HCT116 (cell line): ENCODE data around the gene SOCS7. TPM values are rescaled to one million over a fixed set of nuclear protein-coding genes. Genes with fewer than 3 reads are reported as not detected.

ENCODE experiments used
- ATAC-seq: fragments of 200-7000 bp; cut with Tn5 transposase; 2 replicates; pipeline ENCODE4 v1.9.1; 2020; ENCODE audit warnings: mild to moderate bottlenecking, moderate library complexity
- BruUV-seq: library from RNA; stranded (reverse); fragments of 400-500 nt; replicated peaks from 2 replicates; lab custom pipeline; 2021; lab: Mats Ljungman, UMichigan
- CTCF ChIA-PET: fragments of 300-600 bp; sonication (Branson Sonifier 250); formaldehyde crosslinking; loops from one replicate; lab custom pipeline; 2021; ENCODE audit warnings: antibody characterized with exemption; lab: Charles Lee
- POLR2A ChIA-PET: fragments of 300-600, 350-600 bp; sonication (Branson Sonifier 250); formaldehyde crosslinking; loops from one replicate; lab custom pipeline; 2021; ENCODE audit warnings: antibody characterized with exemption; lab: Charles Lee
- RAD21 ChIA-PET, 2 experiments: fragments of 300-600 bp; sonication (Branson Sonifier 250); formaldehyde crosslinking; loops; one replicate each; lab custom pipeline; 2023; ENCODE audit warnings: low total read pairs in 2 of 2; ENCODE audit not compliant: uncharacterized antibody in 2 of 2, unreplicated experiment in 2 of 2, low non-redundant PET in 1 of 2; lab: Charles Lee
- DNase-seq: peaks from one replicate; pipeline ENCODE4 v3.0.0-alpha.2; 2010; ENCODE audit warnings: low read depth, low spot score
- H2AFZ ChIP-seq: fragments of 200-600 bp; shearing (Covaris generic), sonication (generic); 2 replicates; pipeline ENCODE4 v1.6.1; 2017; ENCODE audit warnings: low read depth, mixed run types, mixed read lengths, antibody characterized with exemption, low read length; ENCODE audit not compliant: poor library complexity, severe bottlenecking
- H3K27ac ChIP-seq: 2 replicates; pipeline ENCODE4 v1.5.1; 2012; ENCODE audit warnings: low read depth, low read length
- H3K27me3 ChIP-seq: fragments of 200-600 bp; sonication (generic); 2 replicates; pipeline ENCODE4 v1.6.1; 2016; ENCODE audit warnings: mixed run types, low read length, mixed read lengths; ENCODE audit not compliant: insufficient read depth
- H3K36me3 ChIP-seq, 2 experiments: fragments of 200-500 bp in 1 of 2; fragments of 200-600 bp in 1 of 2; sonication (Bioruptor generic) in 1 of 2; sonication (generic) in 1 of 2; 2 replicates each; pipeline versions ENCODE4 v1.5.1 to v1.6.1; 2014 to 2016; ENCODE audit warnings: low read length in 2 of 2, inconsistent platforms in 1 of 2, mixed read lengths in 1 of 2, mixed run types in 1 of 2; ENCODE audit not compliant: insufficient read depth in 2 of 2, control insufficient read depth in 1 of 2
- H3K4me1 ChIP-seq, 2 experiments: fragments of 200-600 bp in 1 of 2; sonication (generic) in 1 of 2; 2 replicates each; pipeline versions ENCODE4 v1.5.1 to v1.6.1; 2012 to 2017; ENCODE audit warnings: low read length in 2 of 2, inconsistent platforms in 1 of 2, mild to moderate bottlenecking in 1 of 2, mixed read lengths in 1 of 2, mixed run types in 1 of 2, moderate library complexity in 1 of 2; ENCODE audit not compliant: insufficient read depth in 2 of 2, control insufficient read depth in 1 of 2
- H3K4me2 ChIP-seq: fragments of 200-600 bp; sonication (generic); 2 replicates; pipeline ENCODE4 v1.6.1; 2017; ENCODE audit warnings: mixed run types, low read length, mixed read lengths
- H3K4me3 ChIP-seq, 2 experiments: fragments of 200-600 bp in 1 of 2; sonication (generic) in 1 of 2; replicated peaks in 1 of 2; 2 replicates each; pipeline ENCODE4 v1.5.1; 2011 to 2016; ENCODE audit warnings: low read length in 2 of 2, control low read depth in 1 of 2, low read depth in 1 of 2, mild to moderate bottlenecking in 1 of 2, mixed read lengths in 1 of 2, mixed run types in 1 of 2
- H3K79me2 ChIP-seq: fragments of 200-600 bp; sonication (generic); 2 replicates; pipeline ENCODE4 v1.6.1; 2017; ENCODE audit warnings: mild to moderate bottlenecking, mixed run types, low read length, moderate library complexity, mixed read lengths; ENCODE audit not compliant: insufficient read depth
- H3K9ac ChIP-seq: fragments of 200-600 bp; sonication (generic); 2 replicates; pipeline ENCODE4 v1.6.1; 2016; ENCODE audit warnings: low read length, mixed read lengths
- H3K9me2 ChIP-seq: fragments of 200-600 bp; sonication (generic), shearing (Covaris generic); 2 replicates; pipeline ENCODE4 v1.6.1; 2017; ENCODE audit warnings: mixed run types, mild to moderate bottlenecking, moderate library complexity; ENCODE audit not compliant: insufficient read depth
- H3K9me3 ChIP-seq, 2 experiments: fragments of 200-500 bp in 1 of 2; fragments of 200-600 bp in 1 of 2; sonication (Bioruptor generic) in 1 of 2; sonication (generic) in 1 of 2; 2 replicates each; pipeline ENCODE4 v1.6.1; 2014 to 2017; ENCODE audit warnings: low read length in 2 of 2, mixed read lengths in 2 of 2, inconsistent platforms in 1 of 2, low read depth in 1 of 2, mild to moderate bottlenecking in 1 of 2, mixed run types in 1 of 2, moderate library complexity in 1 of 2; ENCODE audit not compliant: control insufficient read depth in 1 of 2, insufficient read depth in 1 of 2
- H4K20me1 ChIP-seq: fragments of 200-600 bp; sonication (generic), shearing (Covaris generic); 2 replicates; pipeline ENCODE4 v1.6.1; 2017; ENCODE audit warnings: mixed run types, mild to moderate bottlenecking, moderate library complexity; ENCODE audit not compliant: insufficient read depth
- CBX3 ChIP-seq: IDR thresholded peaks from 2 replicates; pipeline ENCODE4 v1.6.1; 2012; ENCODE audit warnings: low read depth
- CEBPB ChIP-seq: IDR thresholded peaks from 2 replicates; pipeline ENCODE4 v1.6.1; 2012; ENCODE audit warnings: low read depth
- EZH2phosphoT487 ChIP-seq: fragments of 200-600 bp; IDR thresholded peaks from 2 replicates; pipeline ENCODE4 v1.6.1; 2018; ENCODE audit warnings: antibody characterized with exemption, borderline replicate concordance
- REST ChIP-seq: IDR thresholded peaks from 2 replicates; pipeline ENCODE4 v1.6.1; 2012; ENCODE audit warnings: low read depth
- SP1 ChIP-seq: IDR thresholded peaks from 2 replicates; pipeline ENCODE4 v1.6.1; 2012; ENCODE audit warnings: low read depth
- TCF7L2 ChIP-seq: IDR thresholded peaks from 2 replicates; pipeline ENCODE4 v1.7.0; 2011; ENCODE audit warnings: borderline replicate concordance, inconsistent platforms; ENCODE audit not compliant: insufficient read depth, insufficient read length; ENCODE audit errors: extremely low read depth
- YY1 ChIP-seq: IDR thresholded peaks from 2 replicates; pipeline ENCODE4 v1.6.1; 2011; ENCODE audit warnings: low read length, low read depth, moderate library complexity, mild to moderate bottlenecking; ENCODE audit not compliant: insufficient replicate concordance; ENCODE audit errors: extremely low read depth
- ZNF274 ChIP-seq: fragments of 200-500 bp; sonication (Bioruptor generic); IDR thresholded peaks from 2 replicates; pipeline ENCODE4 v1.6.1; 2014; ENCODE audit warnings: mild to moderate bottlenecking, low read depth, low read length, inconsistent platforms
- intact Hi-C: fragments of 100-400 bp; cut with micrococcal nuclease; formaldehyde crosslinking; loops from 2 replicates; pipeline ENCODE4 v1.10.0; 2022
- total RNA-seq: library from RNA; stranded (reverse); gene quantifications from one replicate; pipeline ENCODE4 v1.2.1, GENCODE V29; 2021; ENCODE audit not compliant: unreplicated experiment

The SOCS7 gene
- total RNA-seq, 1 experiment from 2014 or later = 49.9 TPM

GRCh38 chr17:38379448-38379847 is 27.8 kb downstream of the SOCS7 start:
- POLR2A ChIA-PET = no interaction called here
- no peaks in the 10 kb centered on the region for H3K9me3 ChIP-seq
- H3K4me3 ChIP-seq = no peak overlapping the region
- DNase-seq = no peak
- TF ChIP-seq CEBPB = no peak
- no peak for TF ChIP-seq CBX3
- TF ChIP-seq YY1 = no peak
- TF ChIP-seq ZNF274 = no peak
- no peak for TF ChIP-seq SP1
- no peak for TF ChIP-seq EZH2phosphoT487
- no peak for TF ChIP-seq REST
- no peak for TF ChIP-seq TCF7L2
- no peaks in the 10 kb centered on the region for H3K9me2 ChIP-seq
- no peaks in the 10 kb centered on the region for H3K79me2 ChIP-seq
- no peaks in the 10 kb centered on the region for H3K27me3 ChIP-seq
- H3K9ac ChIP-seq = no peak overlapping the region
- H3K27ac ChIP-seq = no peak overlapping the region
- H3K4me2 ChIP-seq = no peak overlapping the region
- peaks cover 9 to 11% of the 10 kb centered on the region in 2 experiments; a peak in 3 of 4 replicates for H3K36me3 ChIP-seq
- BruUV-seq = no TSS peak
- intact Hi-C loops = no loop called here
- RAD21 ChIA-PET = no interaction called here
- CTCF ChIA-PET = interaction anchor here (0.9 kb wide), 1 partner anchor 35 kb away, joined by 3 read pairs; no protein-coding TSS in a partner anchor
- ATAC-seq = no peak
- H3K4me1 ChIP-seq = no peaks in the 10 kb centered on the region
- no peaks in the 10 kb centered on the region for H4K20me1 ChIP-seq
- H2AFZ ChIP-seq = no peak overlapping the region
